Skin epidermis (tissue), 12 donors: ENCODE data around the gene RGP1.

Source experiments
- H3K27ac ChIP-seq, 21 experiments: fragments of 200-600 bp; sonication (generic) in 11 of 21; one replicate each; pipeline ENCODE4 v1.5.0; 2020; ENCODE audit warnings: mild to moderate bottlenecking in 3 of 21, inconsistent platforms in 2 of 21, moderate library complexity in 2 of 21
- H3K4me3 ChIP-seq, 7 experiments: fragments of 200-600 bp; sonication (generic) in 2 of 7; one replicate each; pipeline ENCODE4 v1.5.0; 2020; ENCODE audit warnings: inconsistent platforms in 2 of 7, mild to moderate bottlenecking in 2 of 7, moderate library complexity in 1 of 7

The RGP1 gene

GRCh38 chr9:35792826-35793225 is 43.7 kb downstream of the RGP1 start:
- H3K27ac ChIP-seq = peak overlapping the region in 5 of 21 experiments; percentile 7 to 83 (median 56)
- peak overlapping the region in 1 of 7 experiments; percentile 50 for H3K4me3 ChIP-seq

GRCh38 chr9:35793461-35793860 is 44.4 kb downstream of the RGP1 start:
- Histone ChIP-seq H3K4me3 (no peak overlapping the region), H3K27ac (peak overlapping the region in 7 of 21 experiments; percentile 7 to 83 (median 42))

- Histone ChIP-seq H3K4me3 (no peak overlapping the region), H3K27ac (no peak overlapping the region)
Measured at GRCh38 chr9:35795695-35796094, 46.6 kb downstream of the RGP1 start.

GRCh38 chr9:35797311-35798109 is 48.4 kb downstream of the RGP1 start:
- no peak overlapping the region for H3K27ac ChIP-seq
- H3K4me3 ChIP-seq = no peak overlapping the region

GRCh38 chr9:35798658-35799374 is 49.7 kb downstream of the RGP1 start:
- peak overlapping the region in 3 of 21 experiments; percentile 2 to 35 (median 16) for H3K27ac ChIP-seq

GRCh38 chr9:35800530-35800929 is 51.4 kb downstream of the RGP1 start:
- H3K27ac ChIP-seq = no peak overlapping the region
- H3K4me3 ChIP-seq = no peak overlapping the region

More at GRCh38 chr9:35798658-35799374, 49.7 kb downstream of the RGP1 start:
- no peak overlapping the region for H3K4me3 ChIP-seq

- H3K27ac ChIP-seq = no peak overlapping the region
- no peak overlapping the region for H3K4me3 ChIP-seq
Measured at GRCh38 chr9:35801328-35802128, 52.4 kb downstream of the RGP1 start.

GRCh38 chr9:35806101-35806500 is 57.0 kb downstream of the RGP1 start:
- H3K4me3 ChIP-seq = no peak overlapping the region
- no peak overlapping the region for H3K27ac ChIP-seq
